GM23248 (cell line): Measurements from ENCODE around the gene MGP.

Experiments
- EZH2 ChIP-seq: fragments of 200-600 bp; sonication (generic); IDR thresholded peaks from 2 replicates; pipeline ENCODE4 v1.6.1; 2018; ENCODE audit warnings: antibody characterized with exemption, mild to moderate bottlenecking; ENCODE audit not compliant: insufficient read depth, poor library complexity, severe bottlenecking
- EZH2phosphoT487 ChIP-seq: fragments of 200-600 bp; sonication (generic); IDR thresholded peaks from 2 replicates; pipeline ENCODE4 v1.6.1; 2018; ENCODE audit warnings: antibody characterized with exemption, moderate library complexity, mild to moderate bottlenecking, low read depth; ENCODE audit not compliant: insufficient read depth

- TF ChIP-seq EZH2 (no peak), EZH2phosphoT487 (no peak)
Observed at GRCh38 chr12:14843425-14843887, 42.2 kb downstream of the MGP start, which contains the start of gene ART4.
